ENCODE data around the gene OSBP. TPM values are rescaled to one million over a fixed set of nuclear protein-coding genes. Genes with fewer than 3 reads are reported as not detected.
A peak's percentile ranks its signal among the peaks of the same experiment; 100 is the strongest.

The OSBP gene
- total and polyA plus RNA-seq, 9 of the 15 experiments (the other 6 are each of a cell fraction or from before 2014, with no cell fraction given): 11.7 to 49.0 (median 28.7) TPM

DNA sequence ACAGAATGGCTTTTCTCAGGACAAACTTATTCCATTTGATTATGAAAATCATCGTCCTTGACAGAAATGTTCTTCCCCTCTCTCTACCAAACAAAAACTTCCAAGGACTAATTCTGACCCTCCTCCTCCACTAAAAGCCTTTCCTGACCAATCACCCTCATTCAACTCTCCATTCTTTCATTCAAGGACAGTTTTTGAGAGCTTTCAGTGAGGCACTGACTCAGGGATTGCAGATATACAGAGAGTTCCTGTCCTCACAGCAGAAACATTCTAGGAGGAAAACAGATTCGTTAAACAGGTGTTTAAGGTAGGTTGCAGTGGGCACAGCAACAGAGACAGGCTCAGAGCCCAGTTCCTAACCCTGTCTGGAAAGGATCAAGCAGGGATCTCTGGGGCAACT is 62.7 kb downstream of the OSBP start (continued):
- TF ChIP-seq NCOA4 (IDR thresholded peaks at IDR 0.05; ENCODE audit: partially characterized antibody) (no peak), HNRNPUL1 (IDR thresholded peaks at IDR 0.05; ENCODE audit: low read length) (no peak)

DNA sequence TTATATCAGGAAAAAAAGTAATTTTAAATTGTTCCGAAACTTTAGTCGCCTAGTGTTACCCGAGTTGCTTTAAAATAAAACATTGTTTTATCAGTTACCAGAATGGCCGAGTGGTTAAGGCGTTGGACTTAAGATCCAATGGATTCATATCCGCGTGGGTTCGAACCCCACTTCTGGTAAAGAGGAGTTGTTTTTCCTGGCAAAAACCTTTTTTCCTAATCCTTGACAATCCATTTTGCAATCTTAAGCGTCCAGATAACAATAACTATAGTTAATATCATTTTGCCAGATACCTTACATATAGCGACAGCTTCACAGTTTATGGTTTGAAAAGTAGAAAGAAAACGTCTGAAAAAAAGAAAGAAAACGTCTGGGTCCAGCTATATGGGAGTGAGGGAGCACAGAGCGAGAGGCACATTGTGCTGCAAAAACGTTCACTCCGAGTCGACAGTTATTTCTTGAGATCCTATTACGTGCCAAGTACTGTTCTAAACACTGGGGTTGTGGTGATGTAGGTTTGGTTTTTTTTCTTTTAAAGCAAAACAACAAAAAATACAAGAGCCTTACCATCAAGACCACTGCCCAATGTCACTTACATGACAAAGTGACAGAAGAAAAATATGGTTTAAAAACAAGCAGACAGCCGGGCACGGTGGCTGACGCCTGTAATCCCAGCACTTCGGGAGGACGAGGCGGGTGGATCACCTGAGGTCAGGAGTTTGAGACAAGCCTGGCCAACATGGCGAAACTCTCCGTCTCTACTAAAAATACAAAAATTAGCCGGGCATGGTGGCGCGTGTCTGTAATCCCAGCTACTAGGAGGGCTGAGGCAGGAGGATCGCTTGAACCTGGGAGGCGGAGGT is 63.7 kb downstream of the OSBP start:
- ATAC-seq (no peak), FAIRE-seq (peak; percentile 55), DNase-seq (ENCODE audit: extremely low read depth in 1 of 4, low spot score in 3 of 4) (peak in 3 of 4 experiments; percentile 10 to 87 (median 47))
- no peaks in the 10 kb centered on the region for H3K27me3 ChIP-seq (ENCODE audit: control insufficient read depth in 2 of 2, insufficient read depth in 2 of 2, low read length in 2 of 2)
- peak overlapping the region; percentile 86 for H3K4me2 ChIP-seq (ENCODE audit: insufficient read depth, low read length)
- in situ Hi-C loops (cut with MboI) (no loop called here), intact Hi-C loops (cut with micrococcal nuclease) (loop anchor here (1.0 to 5.0 kb wide), 3 partner anchors 13 to 205 kb away; partner anchors contain the start of genes OSBP and STX3)
- peaks cover 5% of the 10 kb centered on the region for H3K79me2 ChIP-seq (ENCODE audit: control insufficient read depth, insufficient read depth, low read length)
- no peaks in the 10 kb centered on the region for H3K9me3 ChIP-seq (replicated peaks; ENCODE audit: control insufficient read depth, insufficient read depth, low read depth, low read length)
- H3K27ac ChIP-seq (ENCODE audit: extremely low read depth, low read depth, low read length): peak overlapping the region; percentile 100
- peak overlapping the region; percentile 93 for H2AFZ ChIP-seq (ENCODE audit: low read depth, low read length)
- CTCF ChIA-PET (ENCODE audit: low intra/inter-chr PET ratio): no interaction called here
- H3K9me1 ChIP-seq (ENCODE audit: control insufficient read depth, insufficient read depth, low read length): no peaks in the 10 kb centered on the region
- peaks cover 23 to 27% of the 10 kb centered on the region in 2 experiments; a peak in 4 of 5 replicates for H3K4me1 ChIP-seq (replicated peaks in 1 of 2; ENCODE audit: control insufficient read depth in 2 of 2, insufficient read depth in 2 of 2, low read length in 2 of 2)
- POLR2A ChIA-PET: interaction anchor here (1.6 to 7.2 kb wide), 3 partner anchors 7 to 91 kb away, joined by 4 to 69 read pairs (median 6); no protein-coding TSS in a partner anchor
- H3K4me3 ChIP-seq: peak overlapping the region; percentile 57
- no TSS peak for BruUV-seq (replicated peaks)
- H3K36me3 ChIP-seq (ENCODE audit: control insufficient read depth, insufficient read depth, low read length): no peaks in the 10 kb centered on the region; the same call in 2 of the 3 replicates
- H3K9ac ChIP-seq (ENCODE audit: insufficient read depth in 1 of 2, low read depth in 2 of 2, low read length in 2 of 2): peak overlapping the region; percentile 93 to 99
- 3% methylated on average over 30 of the region's 30 CpGs for WGBS (ENCODE audit: insufficient coverage, low coverage, missing lambda C conversion rate)
- H4K20me1 ChIP-seq (replicated peaks; ENCODE audit: control insufficient read depth, insufficient read depth, low read length): no peaks in the 10 kb centered on the region
- TF ChIP-seq LARP7 (IDR thresholded peaks at IDR 0.05) (no peak; the same call in 1 of the 2 replicates), EP400 (IDR thresholded peaks at IDR 0.05) (no peak), ZNF174 (CRISPR knock-in tag; IDR thresholded peaks at IDR 0.05) (no peak), HDAC3 (IDR thresholded peaks at IDR 0.05; ENCODE audit: borderline replicate concordance, partially characterized antibody) (peak; percentile 56)
- TF ChIP-seq, protein P1, sequence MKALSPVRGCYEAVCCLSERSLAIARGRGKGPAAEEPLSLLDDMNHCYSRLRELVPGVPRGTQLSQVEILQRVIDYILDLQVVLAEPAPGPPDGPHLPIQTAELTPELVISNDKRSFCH (CRISPR knock-in tag; IDR thresholded peaks at IDR 0.05): no peak
- TF ChIP-seq, protein P1 (tag; IDR thresholded peaks at IDR 0.05): no peak
- TF ChIP-seq, protein P2, sequence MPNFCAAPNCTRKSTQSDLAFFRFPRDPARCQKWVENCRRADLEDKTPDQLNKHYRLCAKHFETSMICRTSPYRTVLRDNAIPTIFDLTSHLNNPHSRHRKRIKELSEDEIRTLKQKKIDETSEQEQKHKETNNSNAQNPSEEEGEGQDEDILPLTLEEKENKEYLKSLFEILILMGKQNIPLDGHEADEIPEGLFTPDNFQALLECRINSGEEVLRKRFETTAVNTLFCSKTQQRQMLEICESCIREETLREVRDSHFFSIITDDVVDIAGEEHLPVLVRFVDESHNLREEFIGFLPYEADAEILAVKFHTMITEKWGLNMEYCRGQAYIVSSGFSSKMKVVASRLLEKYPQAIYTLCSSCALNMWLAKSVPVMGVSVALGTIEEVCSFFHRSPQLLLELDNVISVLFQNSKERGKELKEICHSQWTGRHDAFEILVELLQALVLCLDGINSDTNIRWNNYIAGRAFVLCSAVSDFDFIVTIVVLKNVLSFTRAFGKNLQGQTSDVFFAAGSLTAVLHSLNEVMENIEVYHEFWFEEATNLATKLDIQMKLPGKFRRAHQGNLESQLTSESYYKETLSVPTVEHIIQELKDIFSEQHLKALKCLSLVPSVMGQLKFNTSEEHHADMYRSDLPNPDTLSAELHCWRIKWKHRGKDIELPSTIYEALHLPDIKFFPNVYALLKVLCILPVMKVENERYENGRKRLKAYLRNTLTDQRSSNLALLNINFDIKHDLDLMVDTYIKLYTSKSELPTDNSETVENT (CRISPR knock-in tag; IDR thresholded peaks at IDR 0.05): no peak
- TF ChIP-seq, protein P3, sequence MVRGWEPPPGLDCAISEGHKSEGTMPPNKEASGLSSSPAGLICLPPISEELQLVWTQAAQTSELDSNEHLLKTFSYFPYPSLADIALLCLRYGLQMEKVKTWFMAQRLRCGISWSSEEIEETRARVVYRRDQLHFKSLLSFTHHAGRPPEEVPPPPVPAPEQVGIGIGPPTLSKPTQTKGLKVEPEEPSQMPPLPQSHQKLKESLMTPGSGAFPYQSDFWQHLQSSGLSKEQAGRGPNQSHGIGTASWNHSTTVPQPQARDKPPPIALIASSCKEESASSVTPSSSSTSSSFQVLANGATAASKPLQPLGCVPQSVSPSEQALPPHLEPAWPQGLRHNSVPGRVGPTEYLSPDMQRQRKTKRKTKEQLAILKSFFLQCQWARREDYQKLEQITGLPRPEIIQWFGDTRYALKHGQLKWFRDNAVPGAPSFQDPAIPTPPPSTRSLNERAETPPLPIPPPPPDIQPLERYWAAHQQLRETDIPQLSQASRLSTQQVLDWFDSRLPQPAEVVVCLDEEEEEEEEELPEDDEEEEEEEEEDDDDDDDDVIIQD (CRISPR knock-in tag; IDR thresholded peaks at IDR 0.05): no peak
- TF ChIP-seq, protein P4, sequence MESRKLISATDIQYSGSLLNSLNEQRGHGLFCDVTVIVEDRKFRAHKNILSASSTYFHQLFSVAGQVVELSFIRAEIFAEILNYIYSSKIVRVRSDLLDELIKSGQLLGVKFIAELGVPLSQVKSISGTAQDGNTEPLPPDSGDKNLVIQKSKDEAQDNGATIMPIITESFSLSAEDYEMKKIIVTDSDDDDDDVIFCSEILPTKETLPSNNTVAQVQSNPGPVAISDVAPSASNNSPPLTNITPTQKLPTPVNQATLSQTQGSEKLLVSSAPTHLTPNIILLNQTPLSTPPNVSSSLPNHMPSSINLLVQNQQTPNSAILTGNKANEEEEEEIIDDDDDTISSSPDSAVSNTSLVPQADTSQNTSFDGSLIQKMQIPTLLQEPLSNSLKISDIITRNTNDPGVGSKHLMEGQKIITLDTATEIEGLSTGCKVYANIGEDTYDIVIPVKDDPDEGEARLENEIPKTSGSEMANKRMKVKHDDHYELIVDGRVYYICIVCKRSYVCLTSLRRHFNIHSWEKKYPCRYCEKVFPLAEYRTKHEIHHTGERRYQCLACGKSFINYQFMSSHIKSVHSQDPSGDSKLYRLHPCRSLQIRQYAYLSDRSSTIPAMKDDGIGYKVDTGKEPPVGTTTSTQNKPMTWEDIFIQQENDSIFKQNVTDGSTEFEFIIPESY (CRISPR knock-in tag; IDR thresholded peaks at IDR 0.05): no peak

Measured in K562 (cell line).